Measurements from ENCODE around the gene MRPL16.
A peak's percentile ranks its signal among the peaks of the same experiment; 100 is the strongest.
"Not testable (repeated sequence)": the region's sequence is repeated elsewhere in the genome, so short reads cannot be mapped to it uniquely, and the experiment has no call there.

Gene MRPL16
- long read RNA-seq, donor 1, transcript MRPL16-201 (4 exons, 1,182 nt), result major isoform, 53 of 54 reads
- long read RNA-seq, donor 1, partial matches to known transcripts, result 0 of 54 reads
- long read RNA-seq, donor 1, other reads (novel, unspliced or antisense), result 0 of 54 reads
- long read RNA-seq, donor 2, transcript MRPL16-201 (4 exons, 1,182 nt), result major isoform, 25 of 25 reads
- long read RNA-seq, donor 2, partial matches to known transcripts, result 0 of 25 reads
- long read RNA-seq, donor 2, other reads (novel, unspliced or antisense), result 0 of 25 reads
- long read RNA-seq, donor 3, transcript MRPL16-201 (4 exons, 1,182 nt), result major isoform, 13 of 15 reads
- long read RNA-seq, donor 3, partial matches to known transcripts, result 0 of 15 reads
- long read RNA-seq, donor 3, other reads (novel, unspliced or antisense), result 0 of 15 reads
- long read RNA-seq, donor 4, transcript MRPL16-201 (4 exons, 1,182 nt), result major isoform, 25 of 25 reads
- long read RNA-seq, donor 4, partial matches to known transcripts, result 0 of 25 reads
- long read RNA-seq, donor 4, other reads (novel, unspliced or antisense), result 0 of 25 reads
- long read RNA-seq, donor 5, transcript MRPL16-201 (4 exons, 1,182 nt), result major isoform, 47 of 50 reads
- long read RNA-seq, donor 5, partial matches to known transcripts, result 0 of 50 reads
- long read RNA-seq, donor 5, other reads (novel, unspliced or antisense), result 0 of 50 reads
- long read RNA-seq, donor 6, transcript MRPL16-201 (4 exons, 1,182 nt), result major isoform, 31 of 31 reads
- long read RNA-seq, donor 6, partial matches to known transcripts, result 0 of 31 reads
- long read RNA-seq, donor 6, other reads (novel, unspliced or antisense), result 0 of 31 reads
- long read RNA-seq, donor 7, transcript MRPL16-201 (4 exons, 1,182 nt), result major isoform, 59 of 63 reads
- long read RNA-seq, donor 7, partial matches to known transcripts, result 0 of 63 reads
- long read RNA-seq, donor 7, other reads (novel, unspliced or antisense), result 0 of 63 reads
- long read RNA-seq, donor 8, transcript MRPL16-201 (4 exons, 1,182 nt), result major isoform, 30 of 31 reads
- long read RNA-seq, donor 8, partial matches to known transcripts, result 0 of 31 reads
- long read RNA-seq, donor 8, other reads (novel, unspliced or antisense), result 0 of 31 reads

- peak; percentile 86 for DNase-seq
Measured at GRCh38 chr11:59810189-59810910, at the start of gene MRPL16. Gene MRPL16, minus strand, starts transcription at chr11:59810778. Its CDS starts 120 bp downstream, at chr11:59810658.

- DNase-seq, result no peak
Measured at GRCh38 chr11:59859673-59860072, 49.1 kb upstream of the MRPL16 start.

- DNase-seq, result no peak
Measured at GRCh38 chr11:59857439-59858434, 47.2 kb upstream of the MRPL16 start.

- no peak for DNase-seq
Measured at GRCh38 chr11:59854871-59855270, 44.3 kb upstream of the MRPL16 start.

- not testable (repeated sequence) for DNase-seq
Measured at GRCh38 chr11:59851416-59851815, 40.8 kb upstream of the MRPL16 start.

GRCh38 chr11:59849551-59849950 lies 39.0 kb upstream of the MRPL16 start:
- not testable (repeated sequence) for DNase-seq

- no peak for DNase-seq
Measured at GRCh38 chr11:59849129-59849528, 38.6 kb upstream of the MRPL16 start.

GRCh38 chr11:59848439-59848838 lies 37.9 kb upstream of the MRPL16 start:
- DNase-seq, result not testable (repeated sequence)

- DNase-seq, result no peak
Measured at GRCh38 chr11:59847626-59848025, 37.0 kb upstream of the MRPL16 start.

- no peak for DNase-seq
Measured at GRCh38 chr11:59846556-59846955, 36.0 kb upstream of the MRPL16 start.

GRCh38 chr11:59845399-59845798 lies 34.8 kb upstream of the MRPL16 start, which contains the start of gene CBLIF:
Gene CBLIF, minus strand, starts transcription at chr11:59845499. Its CDS starts 46 bp downstream, at chr11:59845453.
- no peak for DNase-seq

GRCh38 chr11:59842316-59842715 lies 31.7 kb upstream of the MRPL16 start:
- no peak for DNase-seq

- DNase-seq, result no peak
Measured at GRCh38 chr11:59841514-59841913, 30.9 kb upstream of the MRPL16 start.

- DNase-seq, result no peak
Measured at GRCh38 chr11:59839615-59840014, 29.0 kb upstream of the MRPL16 start.

- DNase-seq, result no peak
Measured at GRCh38 chr11:59833602-59834001, 23.0 kb upstream of the MRPL16 start.

- no peak for DNase-seq
Measured at GRCh38 chr11:59829358-59829757, 18.8 kb upstream of the MRPL16 start.

- DNase-seq, result no peak
Measured at GRCh38 chr11:59822989-59823566, 12.5 kb upstream of the MRPL16 start.

GRCh38 chr11:59818572-59818971 lies 8.0 kb upstream of the MRPL16 start:
- no peak for DNase-seq

- not testable (repeated sequence) for DNase-seq
Measured at GRCh38 chr11:59816434-59816833, 5.9 kb upstream of the MRPL16 start.

- no peak for DNase-seq
Measured at GRCh38 chr11:59815754-59816153, 5.2 kb upstream of the MRPL16 start.

Measured in right kidney (tissue), 9 donors.